ENCODE measurements around the gene ZNF142.

Gene ZNF142

DNA sequence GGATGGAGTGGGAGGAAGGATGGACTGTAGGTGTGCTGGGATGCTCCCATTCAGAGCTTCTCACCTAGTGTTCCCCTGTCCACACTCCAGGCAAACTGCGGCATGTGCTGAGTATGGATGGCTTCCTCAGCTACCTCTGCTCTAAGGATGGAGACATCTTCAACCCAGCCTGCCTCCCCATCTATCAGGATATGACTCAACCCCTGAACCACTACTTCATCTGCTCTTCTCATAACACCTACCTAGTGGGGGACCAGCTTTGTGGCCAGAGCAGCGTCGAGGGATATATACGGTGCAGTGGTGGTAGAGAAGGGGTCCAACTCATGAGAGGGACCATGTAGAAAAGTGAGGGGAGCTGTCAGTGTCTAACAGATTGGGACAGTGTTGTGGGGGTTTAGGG is 31.5 kb downstream of the ZNF142 start:
- Mint-ChIP-seq H3K27ac (no peak overlapping the region), H3K4me1 (ENCODE audit: low read depth) (no peaks in the 10 kb centered on the region), H3K36me3 (ENCODE audit: low read depth) (peaks cover 3% of the 10 kb centered on the region), H3K27me3 (no peaks in the 10 kb centered on the region), H3K9me3 (no peaks in the 10 kb centered on the region), H3K4me3 (no peak overlapping the region)

DNA sequence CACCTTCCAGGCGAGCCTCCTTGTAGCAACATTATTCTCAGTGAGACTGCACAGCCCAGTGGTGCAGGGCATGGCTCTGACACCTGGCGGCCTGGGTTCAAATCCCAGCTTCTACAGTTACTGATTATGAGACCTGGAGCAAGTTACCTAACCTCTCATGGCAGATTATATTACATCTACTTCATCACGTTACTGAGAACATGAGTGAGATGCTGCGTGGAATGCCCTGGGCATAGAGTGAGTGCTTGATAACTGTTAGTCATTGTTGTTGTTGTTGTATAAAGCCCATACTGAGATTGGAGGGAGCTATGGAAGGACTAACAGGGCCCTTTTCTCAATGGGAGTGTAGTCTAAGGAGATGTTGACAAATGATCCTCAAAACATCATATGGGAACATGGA is 33.1 kb downstream of the ZNF142 start:
- no peak overlapping the region for H3K4me3 Mint-ChIP-seq
- no peaks in the 10 kb centered on the region for H3K9me3 Mint-ChIP-seq
- no peaks in the 10 kb centered on the region for H3K4me1 Mint-ChIP-seq (ENCODE audit: low read depth)
- H3K27me3 Mint-ChIP-seq = no peaks in the 10 kb centered on the region
- no peak overlapping the region for H3K27ac Mint-ChIP-seq
- no peaks in the 10 kb centered on the region for H3K36me3 Mint-ChIP-seq (ENCODE audit: low read depth)

DNA sequence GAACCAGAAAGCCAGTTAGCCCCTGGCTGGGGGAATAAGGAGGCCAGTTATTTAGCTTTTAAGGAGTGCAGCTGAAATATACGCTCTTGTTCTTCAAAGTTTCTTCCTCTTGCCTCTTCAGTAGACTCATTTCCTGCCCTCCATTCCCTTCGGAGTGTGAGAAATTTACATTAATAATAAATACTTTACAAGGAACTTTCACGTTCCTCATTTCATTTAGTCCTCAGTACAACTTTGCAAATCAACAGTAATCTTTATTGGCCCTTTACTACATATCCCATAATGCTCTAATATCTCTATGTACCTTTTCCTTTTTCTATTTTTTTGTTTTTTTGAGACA is 36.1 kb downstream of the ZNF142 start:
- Mint-ChIP-seq H3K27ac (no peak overlapping the region), H3K9me3 (no peaks in the 10 kb centered on the region), H3K27me3 (no peaks in the 10 kb centered on the region), H3K4me1 (ENCODE audit: low read depth) (no peaks in the 10 kb centered on the region), H3K36me3 (ENCODE audit: low read depth) (no peaks in the 10 kb centered on the region), H3K4me3 (no peak overlapping the region)

DNA sequence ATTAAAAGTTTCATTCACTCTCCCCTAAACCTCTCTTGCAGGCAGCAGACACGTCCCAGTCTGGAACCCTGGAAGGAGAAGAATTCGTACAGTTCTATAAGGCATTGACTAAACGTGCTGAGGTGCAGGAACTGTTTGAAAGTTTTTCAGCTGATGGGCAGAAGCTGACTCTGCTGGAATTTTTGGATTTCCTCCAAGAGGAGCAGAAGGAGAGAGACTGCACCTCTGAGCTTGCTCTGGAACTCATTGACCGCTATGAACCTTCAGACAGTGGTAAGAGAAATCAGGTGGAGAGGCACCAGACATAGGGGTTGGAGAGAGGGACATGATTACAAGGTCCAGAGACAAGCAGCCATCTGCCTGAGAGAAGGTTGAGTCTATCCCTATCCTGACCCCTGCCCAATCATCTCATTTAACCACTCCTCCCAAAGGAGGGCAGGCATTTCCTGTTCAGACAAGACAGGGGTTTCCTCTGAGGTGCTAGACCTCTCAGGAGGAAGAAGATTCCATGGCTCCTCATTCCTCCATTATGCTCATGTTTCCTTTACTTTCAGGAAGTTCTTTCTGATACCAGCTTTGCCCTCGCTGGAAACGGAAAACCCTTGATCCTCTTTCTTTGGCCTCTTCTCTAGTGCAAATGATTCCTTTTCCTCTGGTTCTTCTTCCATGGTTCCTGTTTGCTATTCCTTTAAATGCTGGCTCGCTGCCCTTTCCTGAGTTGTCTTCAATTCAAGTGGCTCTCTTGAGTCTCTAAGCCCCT is 36.6 kb downstream of the ZNF142 start:
- no peaks in the 10 kb centered on the region for H3K9me3 Mint-ChIP-seq
- no peak overlapping the region for H3K27ac Mint-ChIP-seq
- no peaks in the 10 kb centered on the region for H3K27me3 Mint-ChIP-seq
- no peaks in the 10 kb centered on the region for H3K36me3 Mint-ChIP-seq (ENCODE audit: low read depth)
- H3K4me3 Mint-ChIP-seq = no peak overlapping the region
- H3K4me1 Mint-ChIP-seq (ENCODE audit: low read depth) = no peaks in the 10 kb centered on the region

- H3K27me3 Mint-ChIP-seq = no peaks in the 10 kb centered on the region
- H3K4me3 Mint-ChIP-seq = no peak overlapping the region
- no peaks in the 10 kb centered on the region for H3K4me1 Mint-ChIP-seq (ENCODE audit: low read depth)
- H3K27ac Mint-ChIP-seq = no peak overlapping the region
- no peaks in the 10 kb centered on the region for H3K9me3 Mint-ChIP-seq
- H3K36me3 Mint-ChIP-seq (ENCODE audit: low read depth) = no peaks in the 10 kb centered on the region
Observed at GRCh38 chr2:218621007-218621406, 38.4 kb downstream of the ZNF142 start.

DNA sequence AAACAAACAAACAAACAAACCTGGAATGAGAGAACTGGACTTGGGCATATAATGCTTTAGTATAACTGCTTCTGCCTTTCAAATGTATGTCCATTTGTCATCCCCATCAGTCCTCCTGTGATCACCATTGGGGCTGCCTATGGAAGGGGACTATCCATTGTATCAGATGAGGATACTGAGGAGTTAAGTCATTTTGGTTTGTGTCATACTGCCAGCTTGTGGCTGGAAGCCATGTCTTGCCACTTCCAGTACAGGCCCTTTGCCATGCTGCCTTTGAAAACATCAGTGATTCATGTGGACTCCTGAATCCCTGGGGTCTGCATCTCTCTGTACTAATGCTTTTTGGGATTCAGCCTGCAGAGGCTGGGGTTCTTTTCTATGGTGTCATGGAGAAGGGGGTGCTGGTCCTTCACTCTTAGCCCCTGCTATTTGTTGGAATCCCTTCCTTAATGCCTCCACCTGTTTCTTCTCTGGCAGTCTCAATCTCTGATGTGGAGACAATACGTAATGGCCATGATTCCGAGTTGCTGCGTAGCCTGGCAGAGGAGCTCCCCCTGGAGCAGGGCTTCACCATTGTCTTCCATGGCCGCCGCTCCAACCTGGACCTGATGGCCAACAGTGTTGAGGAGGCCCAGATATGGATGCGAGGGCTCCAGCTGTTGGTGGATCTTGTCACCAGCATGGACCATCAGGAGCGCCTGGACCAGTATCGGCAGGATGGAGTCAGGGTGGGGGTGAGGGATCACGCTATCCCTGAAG is 41.1 kb downstream of the ZNF142 start:
- Mint-ChIP-seq H3K36me3 (ENCODE audit: low read depth) (no peaks in the 10 kb centered on the region), H3K27me3 (no peaks in the 10 kb centered on the region), H3K27ac (no peak overlapping the region), H3K4me3 (no peak overlapping the region), H3K9me3 (no peaks in the 10 kb centered on the region), H3K4me1 (ENCODE audit: low read depth) (no peaks in the 10 kb centered on the region)

DNA sequence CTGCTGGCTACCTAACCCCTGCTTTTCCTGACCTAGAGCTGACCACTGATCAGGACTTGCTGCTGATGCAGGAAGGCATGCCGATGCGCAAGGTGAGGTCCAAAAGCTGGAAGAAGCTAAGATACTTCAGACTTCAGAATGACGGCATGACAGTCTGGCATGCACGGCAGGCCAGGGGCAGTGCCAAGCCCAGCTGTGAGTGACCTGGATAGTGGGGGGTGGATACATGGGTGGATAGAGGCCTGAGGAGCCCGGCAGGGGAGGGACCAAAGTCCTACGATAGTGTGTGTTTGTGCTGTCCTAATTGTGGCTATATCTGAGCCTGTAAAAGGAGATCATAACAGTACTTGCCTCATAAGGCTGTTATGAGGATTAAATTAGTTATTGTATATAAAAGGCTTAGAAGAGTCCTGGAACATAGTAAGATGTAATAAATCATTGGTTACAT is 43.5 kb downstream of the ZNF142 start:
- Mint-ChIP-seq H3K4me3 (no peak overlapping the region), H3K27ac (no peak overlapping the region), H3K36me3 (ENCODE audit: low read depth) (no peaks in the 10 kb centered on the region), H3K4me1 (ENCODE audit: low read depth) (no peaks in the 10 kb centered on the region), H3K27me3 (no peaks in the 10 kb centered on the region), H3K9me3 (no peaks in the 10 kb centered on the region)

DNA sequence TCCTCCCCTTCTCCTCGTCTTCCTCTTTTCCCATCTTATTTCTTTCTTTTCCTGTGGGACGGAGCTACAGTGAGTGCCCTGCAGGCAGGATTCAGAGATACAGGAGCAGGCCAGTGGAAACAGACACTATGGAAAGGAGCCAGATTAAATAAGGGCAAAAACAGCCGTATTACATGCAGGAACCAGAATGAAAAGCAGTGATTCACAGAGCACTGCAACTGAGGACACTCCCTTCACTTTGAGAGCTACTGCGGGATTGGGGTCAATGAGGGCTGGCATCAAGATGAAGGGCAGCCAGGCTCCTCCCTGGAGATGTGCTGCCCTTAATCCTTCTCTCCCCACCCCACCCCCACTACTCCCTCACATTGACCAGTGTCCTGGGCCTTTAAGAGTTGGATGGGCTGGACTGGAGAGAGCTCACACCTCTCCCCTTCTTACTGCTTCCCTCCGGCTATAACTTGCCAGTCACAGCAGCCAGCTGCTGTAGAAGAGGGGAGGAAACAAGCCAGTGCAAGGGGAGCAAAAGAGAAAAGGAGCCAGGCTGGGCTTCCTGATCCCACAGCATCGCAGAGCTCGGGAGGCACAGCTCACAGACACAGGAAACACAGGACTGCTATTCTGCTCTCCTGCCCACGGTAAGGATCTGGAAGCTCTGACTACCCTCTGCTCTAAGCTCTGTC is 51.8 kb downstream of the ZNF142 start, which contains the start of gene PLCD4:
PLCD4 (plus strand) TSS at position 464 of the 680 bp plus-strand sequence. CDS start 7,841 bp downstream, outside the sequence.
- H3K9me3 Mint-ChIP-seq = no peaks in the 10 kb centered on the region
- H3K4me1 Mint-ChIP-seq (ENCODE audit: low read depth) = no peaks in the 10 kb centered on the region
- H3K27me3 Mint-ChIP-seq = peaks cover 3% of the 10 kb centered on the region
- H3K27ac Mint-ChIP-seq = no peak within 1 kb of the TSS
- H3K4me3 Mint-ChIP-seq = no peak within 1 kb of the TSS
- no peaks in the 10 kb centered on the region for H3K36me3 Mint-ChIP-seq (ENCODE audit: low read depth)

- H3K4me1 Mint-ChIP-seq (ENCODE audit: low read depth) = no peaks in the 10 kb centered on the region
- no peaks in the 10 kb centered on the region for H3K36me3 Mint-ChIP-seq (ENCODE audit: low read depth)
- no peak overlapping the region for H3K27ac Mint-ChIP-seq
- H3K9me3 Mint-ChIP-seq = no peaks in the 10 kb centered on the region
- H3K27me3 Mint-ChIP-seq = peaks cover 3% of the 10 kb centered on the region
- no peak overlapping the region for H3K4me3 Mint-ChIP-seq
Observed at GRCh38 chr2:218605432-218605831, 54.0 kb downstream of the ZNF142 start.
